ENCODE results near the gene HCRTR1. TPM values are rescaled to one million over a fixed set of nuclear protein-coding genes. Genes with fewer than 3 reads are reported as not detected.

The HCRTR1 gene
- total and polyA plus RNA-seq, 5 experiments from 2014 or later = not detected

DNA sequence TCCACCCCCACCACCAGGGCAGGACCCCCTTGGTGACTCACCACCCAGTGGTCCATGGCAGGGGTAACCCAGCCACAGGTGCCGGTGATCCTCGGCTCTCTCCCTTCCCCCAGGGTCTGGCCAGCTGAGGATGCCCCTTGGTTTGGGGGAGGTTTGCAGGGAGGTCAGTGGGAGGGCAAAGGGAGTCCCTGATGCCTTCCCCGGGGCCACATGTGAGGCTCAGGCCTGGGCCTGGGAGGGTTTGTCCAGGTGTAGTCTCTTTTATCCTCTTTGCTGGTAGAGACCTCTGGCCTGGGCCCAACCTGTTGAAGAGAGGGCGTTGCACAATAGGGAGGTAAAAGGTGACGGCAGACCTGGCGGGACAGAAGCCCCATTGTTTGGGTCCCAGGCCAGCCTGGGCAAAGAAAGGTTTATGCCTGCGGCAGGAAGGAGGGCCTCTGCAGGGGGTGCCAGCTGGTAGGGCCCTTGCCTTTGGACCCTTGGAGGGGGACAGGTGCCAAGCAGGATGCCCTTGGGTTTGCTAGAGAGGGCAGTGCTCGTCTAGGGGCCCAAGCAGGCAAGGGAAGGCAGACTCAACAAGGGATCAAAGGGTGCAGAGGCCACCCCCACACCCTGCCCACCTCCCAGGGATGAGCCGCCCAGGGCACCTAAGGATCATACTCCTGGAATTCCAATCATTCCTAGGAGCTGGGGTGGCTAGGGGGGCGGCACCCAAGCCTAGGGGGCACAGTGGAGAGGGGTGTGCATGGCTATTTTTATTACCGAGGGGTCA is 41.9 kb upstream of the HCRTR1 start:
- no peak overlapping the region for H3K27ac Mint-ChIP-seq
- H3K9me3 Mint-ChIP-seq = no peaks in the 10 kb centered on the region
- POLR2A ChIA-PET = no interaction called here
- peaks cover 0 to 25% (median 3%) of the 10 kb centered on the region in 5 donors for H3K27me3 Mint-ChIP-seq
- peaks cover 3 to 10% (median 5%) of the 10 kb centered on the region in 4 donors for H3K4me1 Mint-ChIP-seq
- H3K36me3 Mint-ChIP-seq = no peaks in the 10 kb centered on the region
- no peak overlapping the region for H3K4me3 Mint-ChIP-seq
- DNase-seq = peak in 1 of 10 donors; percentile 16
- no peak for ATAC-seq

DNA sequence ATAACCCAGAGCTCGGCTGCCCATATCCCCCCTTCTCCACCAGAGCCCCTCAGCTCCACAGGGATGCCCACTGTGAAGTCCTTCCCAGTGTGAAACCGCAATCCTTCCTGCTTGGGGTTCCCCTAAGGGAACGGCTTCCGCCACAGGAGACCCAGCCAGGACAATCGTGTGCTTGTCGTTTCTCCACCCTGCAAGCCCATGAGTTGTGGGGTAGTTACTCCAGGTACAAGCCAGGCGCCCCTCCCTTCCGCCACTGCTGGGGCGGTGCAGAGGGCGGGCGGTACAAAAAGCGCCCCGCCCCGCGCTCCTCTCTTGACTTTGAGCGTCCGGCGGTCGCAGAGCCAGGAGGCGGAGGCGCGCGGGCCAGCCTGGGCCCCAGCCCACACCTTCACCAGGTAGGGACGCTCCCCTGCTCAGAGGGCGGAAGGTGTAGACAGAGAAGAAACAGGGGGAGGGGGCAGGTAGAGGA is 41.3 kb upstream of the HCRTR1 start, which contains the start of gene TINAGL1:
TINAGL1 (plus strand) TSS at position 315 of the 469 bp plus-strand sequence. CDS start 634 bp downstream, outside the sequence.
- H3K4me1 Mint-ChIP-seq = peaks cover 3 to 8% (median 5%) of the 10 kb centered on the region in 4 donors
- no peaks in the 10 kb centered on the region for H3K36me3 Mint-ChIP-seq
- H3K9me3 Mint-ChIP-seq = no peaks in the 10 kb centered on the region
- ATAC-seq (no peak), DNase-seq (peak in 1 of 10 donors; percentile 14)
- no peak within 1 kb of the TSS for H3K4me3 Mint-ChIP-seq
- POLR2A ChIA-PET = no interaction called here
- H3K27me3 Mint-ChIP-seq = peaks cover 0 to 24% (median 3%) of the 10 kb centered on the region in 5 donors
- H3K27ac Mint-ChIP-seq = peak within 1 kb of the TSS in 2 of 10 donors; percentile 57 to 59

GRCh38 chr1:31576743-31577455 is 40.6 kb upstream of the HCRTR1 start:
- H3K27ac Mint-ChIP-seq = peak overlapping the region in 2 of 10 donors; percentile 57 to 59

DNA sequence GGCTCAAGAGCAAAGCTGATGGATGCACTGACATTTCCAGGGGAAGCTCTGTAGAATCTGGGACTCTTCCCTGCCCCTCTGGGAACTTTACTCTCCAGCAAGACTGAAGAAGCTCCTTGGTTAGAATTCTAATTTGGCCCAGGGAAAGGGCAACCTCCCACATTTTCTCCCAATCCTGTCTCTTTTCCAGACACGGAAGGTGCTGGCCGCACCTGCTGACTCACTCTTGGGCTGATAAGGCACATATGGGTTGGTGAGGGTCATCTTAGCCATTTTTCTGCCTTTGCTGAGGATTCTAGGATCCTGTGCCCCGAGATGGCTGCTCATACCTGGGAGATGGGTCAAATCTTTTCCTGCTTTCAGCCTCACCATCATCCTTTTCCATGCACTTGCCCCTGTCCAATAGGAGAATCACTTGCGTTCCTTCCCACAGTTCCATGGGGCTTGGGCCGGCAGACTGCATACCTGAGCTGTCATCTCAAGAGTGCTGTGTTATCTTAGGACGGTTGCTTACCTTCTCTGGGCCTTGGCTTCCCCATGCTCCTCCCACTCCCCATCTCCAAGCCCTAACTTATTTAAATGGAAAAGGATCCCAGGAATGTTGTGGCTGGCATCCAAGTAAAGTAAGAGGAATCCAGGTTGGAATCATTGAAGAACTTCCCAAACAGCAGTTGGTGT is 39.8 kb upstream of the HCRTR1 start:
- peak in 1 of 10 donors; percentile 4 for DNase-seq

More at GRCh38 chr1:31576743-31577455, 40.6 kb upstream of the HCRTR1 start:
- no peaks in the 10 kb centered on the region for H3K9me3 Mint-ChIP-seq
- no peak overlapping the region for H3K4me3 Mint-ChIP-seq
- peaks cover 3 to 7% (median 4%) of the 10 kb centered on the region in 4 donors for H3K4me1 Mint-ChIP-seq
- DNase-seq (peak in 1 of 10 donors; percentile 12), ATAC-seq (no peak)
- peaks cover 0 to 20% (median 3%) of the 10 kb centered on the region in 5 donors for H3K27me3 Mint-ChIP-seq
- H3K36me3 Mint-ChIP-seq = no peaks in the 10 kb centered on the region
- POLR2A ChIA-PET = no interaction called here

DNA sequence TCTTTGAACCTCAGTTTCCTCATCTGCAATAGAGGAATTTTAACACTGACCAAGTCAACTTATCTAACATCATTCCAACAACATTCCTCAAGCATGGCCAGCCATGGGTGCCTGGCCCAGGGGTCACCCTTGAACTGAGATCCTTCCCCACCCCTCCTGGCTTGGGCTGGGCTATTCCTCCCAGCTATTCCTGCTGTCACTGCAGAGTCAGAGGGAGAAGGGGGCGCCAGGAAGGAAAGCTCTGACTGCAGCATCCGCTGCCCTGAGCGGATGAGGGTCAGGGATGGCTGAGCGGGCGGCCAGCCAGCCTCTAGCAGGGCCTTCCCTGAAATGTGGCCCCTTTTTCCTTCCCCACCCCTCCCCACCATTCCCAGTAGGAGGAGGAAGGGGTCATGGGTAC is 38.1 kb upstream of the HCRTR1 start:
- peaks cover 0 to 22% (median 2%) of the 10 kb centered on the region in 5 donors for H3K27me3 Mint-ChIP-seq
- ATAC-seq (no peak), DNase-seq (peak in 1 of 10 donors; percentile 2)
- no peak overlapping the region for H3K27ac Mint-ChIP-seq
- no peaks in the 10 kb centered on the region for H3K36me3 Mint-ChIP-seq
- H3K9me3 Mint-ChIP-seq = no peaks in the 10 kb centered on the region
- no peak overlapping the region for H3K4me3 Mint-ChIP-seq
- peaks cover 3 to 7% (median 4%) of the 10 kb centered on the region in 4 donors for H3K4me1 Mint-ChIP-seq
- POLR2A ChIA-PET = no interaction called here

More for the DNA sequence above, 39.8 kb upstream of the HCRTR1 start:
- peaks cover 0 to 22% (median 3%) of the 10 kb centered on the region in 5 donors for H3K27me3 Mint-ChIP-seq
- H3K27ac Mint-ChIP-seq = peak overlapping the region in 2 of 10 donors; percentile 12 to 59
- ATAC-seq = no peak
- no peaks in the 10 kb centered on the region for H3K36me3 Mint-ChIP-seq
- no peak overlapping the region for H3K4me3 Mint-ChIP-seq
- POLR2A ChIA-PET = no interaction called here
- no peaks in the 10 kb centered on the region for H3K9me3 Mint-ChIP-seq
- H3K4me1 Mint-ChIP-seq = peaks cover 3 to 7% (median 4%) of the 10 kb centered on the region in 4 donors

GRCh38 chr1:31580513-31580870 is 37.0 kb upstream of the HCRTR1 start:
- H3K27me3 Mint-ChIP-seq = peaks cover 0 to 14% (median 2%) of the 10 kb centered on the region in 5 donors
- H3K4me3 Mint-ChIP-seq = no peak overlapping the region
- DNase-seq (peak in 1 of 10 donors; percentile 9), ATAC-seq (no peak)
- H3K36me3 Mint-ChIP-seq = no peaks in the 10 kb centered on the region
- peaks cover 3 to 7% (median 4%) of the 10 kb centered on the region in 4 donors for H3K4me1 Mint-ChIP-seq
- POLR2A ChIA-PET = no interaction called here
- H3K9me3 Mint-ChIP-seq = no peaks in the 10 kb centered on the region
- no peak overlapping the region for H3K27ac Mint-ChIP-seq

GRCh38 chr1:31580891-31581603 is 36.4 kb upstream of the HCRTR1 start:
- Mint-ChIP-seq H3K4me3 (no peak overlapping the region), H3K9me3 (no peaks in the 10 kb centered on the region), H3K27ac (no peak overlapping the region), H3K36me3 (no peaks in the 10 kb centered on the region), H3K4me1 (peaks cover 2 to 6% (median 4%) of the 10 kb centered on the region in 4 donors), H3K27me3 (peaks cover 0 to 11% (median 2%) of the 10 kb centered on the region in 5 donors)
- POLR2A ChIA-PET = no interaction called here
- DNase-seq (peak in 1 of 10 donors; percentile 5), ATAC-seq (no peak)

DNA sequence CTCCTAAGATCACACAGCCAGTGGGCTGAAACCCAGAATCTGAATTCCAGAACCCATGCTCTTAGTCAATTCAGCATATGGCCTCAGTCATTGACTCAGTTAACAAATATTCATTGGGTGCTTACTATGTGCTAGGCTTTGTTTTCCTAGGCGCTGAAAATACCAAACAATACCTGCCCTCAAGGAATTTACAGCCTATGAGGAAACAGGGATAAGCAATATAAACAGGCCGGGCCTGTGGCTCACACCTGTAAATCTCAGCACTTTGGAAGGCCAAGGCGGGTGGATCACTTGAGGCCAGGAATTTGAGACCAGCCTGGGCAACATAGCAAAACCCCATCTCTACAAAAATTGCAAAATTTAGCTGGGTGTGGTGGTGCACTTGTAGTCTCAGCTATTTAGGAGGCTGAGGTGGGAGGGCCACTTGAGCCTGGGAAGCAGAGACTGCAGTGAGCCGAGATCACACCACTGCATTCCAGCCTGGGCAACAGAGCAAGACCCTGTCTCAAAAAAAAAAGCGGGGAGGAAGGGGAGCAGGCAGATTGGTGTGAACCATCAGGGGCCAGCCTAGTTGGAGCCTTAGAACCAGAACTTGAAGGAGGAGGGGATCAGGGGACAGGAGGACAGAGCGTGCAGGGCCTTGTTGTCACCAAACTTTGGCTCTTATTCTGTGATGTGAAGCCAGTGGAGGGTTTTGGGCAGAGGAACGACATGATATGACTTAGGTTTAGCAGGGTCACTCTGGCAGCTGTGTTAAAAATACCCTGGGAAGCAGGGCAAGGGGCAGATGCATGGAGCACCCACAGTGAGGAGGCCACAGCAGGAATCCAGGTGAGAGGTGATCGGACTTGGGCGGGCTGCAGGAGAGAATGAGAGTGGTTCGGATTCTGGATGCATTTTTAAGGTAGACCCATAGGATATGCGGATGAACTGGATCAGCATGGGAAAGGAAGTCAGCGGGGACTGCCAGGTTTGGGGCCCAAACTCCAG is 35.4 kb upstream of the HCRTR1 start:
- H3K4me1 Mint-ChIP-seq = no peaks in the 10 kb centered on the region
- H3K27me3 Mint-ChIP-seq = peaks cover 0 to 10% (median 0%) of the 10 kb centered on the region in 5 donors
- peak overlapping the region in 1 of 10 donors; percentile 28 for H3K27ac Mint-ChIP-seq
- no peaks in the 10 kb centered on the region for H3K36me3 Mint-ChIP-seq
- POLR2A ChIA-PET = no interaction called here
- no peak overlapping the region for H3K4me3 Mint-ChIP-seq
- ATAC-seq (no peak), DNase-seq (peak in 1 of 10 donors; percentile 8)
- no peaks in the 10 kb centered on the region for H3K9me3 Mint-ChIP-seq

DNA sequence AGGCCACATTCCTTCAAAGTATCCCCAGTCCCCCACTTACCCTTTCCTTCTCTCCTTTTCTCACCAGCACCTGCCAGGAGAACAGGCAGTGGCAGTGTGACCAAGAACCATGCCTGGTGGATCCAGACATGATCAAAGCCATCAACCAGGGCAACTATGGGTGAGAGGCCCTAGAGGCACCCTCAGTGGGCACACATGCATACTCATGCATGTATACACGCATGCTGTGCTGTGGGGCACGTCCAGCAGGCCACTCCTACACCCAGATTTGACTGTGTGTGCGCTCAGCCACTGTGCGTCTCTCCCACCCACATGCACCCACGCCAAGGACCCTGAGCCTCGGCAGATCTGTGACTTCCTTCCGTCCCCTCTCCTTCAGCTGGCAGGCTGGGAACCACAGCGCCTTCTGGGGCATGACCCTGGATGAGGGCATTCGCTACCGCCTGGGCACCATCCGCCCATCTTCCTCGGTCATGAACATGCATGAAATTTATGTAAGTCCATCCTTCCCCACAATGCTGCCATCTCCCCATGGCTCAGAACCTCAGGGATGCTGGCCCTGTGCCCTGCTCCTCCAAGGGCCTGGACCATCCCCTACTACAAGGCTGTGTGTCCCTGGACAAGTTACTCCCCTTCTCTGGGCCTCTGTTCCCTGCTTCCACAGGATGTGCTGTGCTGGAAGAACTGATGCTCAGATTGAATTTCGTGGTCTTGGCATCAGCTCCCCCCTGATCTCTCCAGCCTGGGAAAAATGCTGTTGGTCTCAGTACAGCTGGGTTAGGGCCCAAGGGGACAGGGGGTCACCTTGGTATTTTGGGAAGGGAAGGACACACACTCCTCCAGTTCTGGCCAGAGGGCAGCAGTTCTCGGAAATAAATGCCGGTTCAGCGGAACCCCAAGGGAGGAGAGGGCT is 34.2 kb upstream of the HCRTR1 start:
- ATAC-seq (no peak), DNase-seq (peak in 1 of 10 donors; percentile 10)
- peaks cover 6 to 18% (median 7%) of the 10 kb centered on the region in 5 donors for H3K27me3 Mint-ChIP-seq
- no peak overlapping the region for H3K27ac Mint-ChIP-seq
- H3K4me3 Mint-ChIP-seq = no peak overlapping the region
- H3K9me3 Mint-ChIP-seq = no peaks in the 10 kb centered on the region
- POLR2A ChIA-PET = no interaction called here
- peaks cover 0 to 7% (median 0%) of the 10 kb centered on the region in 4 donors for H3K4me1 Mint-ChIP-seq
- no peaks in the 10 kb centered on the region for H3K36me3 Mint-ChIP-seq

- DNase-seq (peak in 1 of 10 donors; percentile 0), ATAC-seq (no peak)
- Mint-ChIP-seq H3K4me1 (peaks cover 0 to 8% (median under 1%) of the 10 kb centered on the region in 4 donors), H3K4me3 (no peak overlapping the region), H3K27me3 (peaks cover 8 to 20% (median 9%) of the 10 kb centered on the region in 5 donors), H3K36me3 (no peaks in the 10 kb centered on the region), H3K9me3 (no peaks in the 10 kb centered on the region), H3K27ac (no peak overlapping the region)
- POLR2A ChIA-PET = no interaction called here
Measured at GRCh38 chr1:31583995-31584868, 33.3 kb upstream of the HCRTR1 start.
